Neural crest cell (in vitro differentiated cells): ENCODE data around the gene CDK7. TPM values are rescaled to one million over a fixed set of nuclear protein-coding genes. Genes with fewer than 3 reads are reported as not detected.

ENCODE experiments used
- DNase-seq: peaks from one replicate; pipeline ENCODE4 v3.0.0; 2021; ENCODE audit warnings: low read depth, mixed read lengths, low spot score
- H3K27ac Mint-ChIP-seq: one replicate; pipeline ENCODE4 v1.8.0; 2021; ENCODE audit warnings: mild to moderate bottlenecking, mixed read lengths; ENCODE audit not compliant: unreplicated experiment
- H3K27me3 Mint-ChIP-seq: 2 replicates; pipeline ENCODE4 v1.8.0; 2021; ENCODE audit warnings: low read depth, mild to moderate bottlenecking, mixed read lengths
- H3K36me3 Mint-ChIP-seq: 2 replicates; pipeline ENCODE4 v1.8.0; 2021; ENCODE audit warnings: low read depth, mild to moderate bottlenecking, mixed read lengths
- H3K4me1 Mint-ChIP-seq: 2 replicates; pipeline ENCODE4 v1.8.0; 2021; ENCODE audit warnings: mixed read lengths
- H3K4me3 Mint-ChIP-seq: one replicate; pipeline ENCODE4 v1.8.0; 2021; ENCODE audit warnings: mild to moderate bottlenecking, mixed read lengths
- H3K9me3 Mint-ChIP-seq: 2 replicates; pipeline ENCODE4 v1.8.0; 2021; ENCODE audit warnings: mixed read lengths
- CTCF ChIP-seq: fragments of 200-600 bp; sonication (generic); conservative IDR thresholded peaks from 2 replicates; pipeline ENCODE4 v1.5.0; 2021; ENCODE audit warnings: antibody characterized with exemption, mild to moderate bottlenecking
- total RNA-seq: library from RNA; stranded (reverse); gene quantifications from 2 replicates; pipeline ENCODE4 v1.2.1, GENCODE V29; 2021

The CDK7 gene
- total RNA-seq, 1 donor from 2014 or later = 29.4 TPM

GRCh38 chr5:69268899-69269298, 34.2 kb downstream of the CDK7 start:
- Mint-ChIP-seq H3K4me1 (no peaks in the 10 kb centered on the region), H3K27me3 (no peaks in the 10 kb centered on the region), H3K9me3 (no peaks in the 10 kb centered on the region), H3K36me3 (peaks cover 3% of the 10 kb centered on the region), H3K27ac (no peak overlapping the region), H3K4me3 (no peak overlapping the region)
- no peak for DNase-seq
- TF ChIP-seq CTCF = no peak

- DNase-seq = no peak
- Mint-ChIP-seq H3K4me1 (no peaks in the 10 kb centered on the region), H3K27me3 (no peaks in the 10 kb centered on the region), H3K4me3 (no peak overlapping the region), H3K27ac (no peak overlapping the region), H3K9me3 (no peaks in the 10 kb centered on the region), H3K36me3 (peaks cover 3% of the 10 kb centered on the region)
- no peak for TF ChIP-seq CTCF
These were observed 36.2 kb downstream of the CDK7 start for GRCh38 chr5:69270840-69271239.

GRCh38 chr5:69271376-69271775, 36.7 kb downstream of the CDK7 start:
- TF ChIP-seq CTCF = no peak
- H3K9me3 Mint-ChIP-seq = no peaks in the 10 kb centered on the region
- DNase-seq = no peak
- H3K27ac Mint-ChIP-seq = no peak overlapping the region
- peaks cover 3% of the 10 kb centered on the region for H3K36me3 Mint-ChIP-seq
- H3K27me3 Mint-ChIP-seq = no peaks in the 10 kb centered on the region
- no peaks in the 10 kb centered on the region for H3K4me1 Mint-ChIP-seq
- no peak overlapping the region for H3K4me3 Mint-ChIP-seq

- H3K9me3 Mint-ChIP-seq = no peaks in the 10 kb centered on the region
- H3K4me3 Mint-ChIP-seq = no peak overlapping the region
- no peaks in the 10 kb centered on the region for H3K27me3 Mint-ChIP-seq
- peaks cover 7% of the 10 kb centered on the region for H3K36me3 Mint-ChIP-seq
- no peak for DNase-seq
- no peak overlapping the region for H3K27ac Mint-ChIP-seq
- no peak for TF ChIP-seq CTCF
- no peaks in the 10 kb centered on the region for H3K4me1 Mint-ChIP-seq
These were observed 40.9 kb downstream of the CDK7 start for GRCh38 chr5:69275563-69275962.

GRCh38 chr5:69276422-69277174, 41.9 kb downstream of the CDK7 start:
- peaks cover 4% of the 10 kb centered on the region for H3K36me3 Mint-ChIP-seq
- DNase-seq = no peak

More at GRCh38 chr5:69276422-69277174, 41.9 kb downstream of the CDK7 start:
- no peaks in the 10 kb centered on the region for H3K9me3 Mint-ChIP-seq
- no peak overlapping the region for H3K4me3 Mint-ChIP-seq
- H3K27me3 Mint-ChIP-seq = no peaks in the 10 kb centered on the region
- no peaks in the 10 kb centered on the region for H3K4me1 Mint-ChIP-seq
- H3K27ac Mint-ChIP-seq = no peak overlapping the region
- TF ChIP-seq CTCF = no peak
